ENCODE measurements around the gene REPS2.
"Not testable (repeated sequence)": the region's sequence is repeated elsewhere in the genome, so short reads cannot be mapped to it uniquely, and the experiment has no call there.

REPS2 gene

GRCh38 chrX:16964976-16965375 is 18.5 kb downstream of the REPS2 start:
- DNase-seq: not testable (repeated sequence)

DNA sequence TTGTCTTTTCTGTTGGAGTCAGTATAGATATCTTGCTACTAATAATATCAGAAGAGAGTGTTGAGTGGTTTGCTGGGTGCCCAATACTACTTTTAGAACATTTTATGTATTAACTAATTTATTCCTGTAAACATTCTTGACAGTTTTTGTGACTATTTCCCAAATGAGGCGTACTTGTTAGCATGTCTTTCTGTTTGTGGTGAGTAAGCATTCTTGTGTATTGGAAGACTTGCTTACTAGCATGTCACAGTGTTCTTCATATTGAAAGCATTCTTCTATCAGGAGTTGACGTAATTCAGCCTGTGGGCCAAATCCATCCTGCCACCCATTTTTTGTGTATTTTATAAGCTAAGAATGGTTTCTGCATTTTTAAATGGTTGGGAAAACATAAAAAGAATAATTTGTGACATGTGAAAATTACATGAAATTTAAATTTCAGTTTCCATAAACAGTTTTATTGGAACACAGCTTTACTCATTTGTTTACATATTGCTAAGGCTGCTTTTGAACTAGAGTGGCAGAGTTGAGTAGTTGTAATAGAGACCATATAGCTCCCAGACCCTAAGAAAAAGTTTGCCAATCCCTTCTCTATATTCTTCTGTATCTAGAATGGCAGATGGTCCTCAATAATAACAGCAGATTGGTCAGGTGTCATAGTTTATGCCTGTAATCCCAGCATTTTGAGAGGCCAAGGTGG is 20.4 kb downstream of the REPS2 start:
- DNase-seq: no peak

DNA sequence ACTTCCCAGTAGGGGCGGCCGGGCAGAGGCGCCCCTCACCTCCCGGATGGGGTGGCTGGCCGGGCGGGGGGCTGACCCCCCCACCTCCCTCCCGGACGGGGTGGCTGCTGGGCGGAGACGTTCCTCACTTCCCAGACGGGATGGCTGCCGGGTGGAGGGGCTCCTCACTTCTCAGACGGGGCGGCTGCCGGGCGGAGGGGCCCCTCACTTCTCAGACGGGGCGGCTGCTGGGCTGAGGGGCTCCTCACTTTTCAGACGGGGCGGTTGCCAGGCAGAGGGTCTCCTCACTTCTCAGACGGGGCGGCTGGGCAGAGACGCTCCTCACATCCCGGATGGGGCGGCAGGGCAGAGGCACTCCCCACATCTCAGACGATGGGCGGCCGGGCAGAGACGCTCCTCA is 22.3 kb downstream of the REPS2 start:
- DNase-seq: not testable (repeated sequence)

DNA sequence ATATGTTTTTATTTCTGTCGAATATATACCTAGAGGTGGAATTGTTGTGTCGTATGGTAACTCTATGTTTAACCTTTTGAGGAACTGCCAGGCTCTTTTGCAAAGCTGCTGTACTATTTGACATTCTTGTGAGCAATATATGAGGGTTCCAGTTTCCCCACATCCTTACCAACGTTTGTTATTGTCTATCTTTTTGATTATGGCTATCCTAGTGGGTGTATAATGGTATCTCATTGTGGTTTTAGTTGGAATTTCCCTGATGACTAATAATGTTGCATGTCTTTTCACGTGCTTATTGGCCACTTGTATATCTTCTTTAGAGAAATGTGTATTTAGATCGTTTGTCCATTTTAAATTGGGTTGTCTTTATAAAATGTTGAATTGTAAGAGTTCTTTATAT is 24.5 kb downstream of the REPS2 start:
- DNase-seq: no peak

- no peak for DNase-seq
These were observed 25.2 kb downstream of the REPS2 start for GRCh38 chrX:16971694-16972093.

DNA sequence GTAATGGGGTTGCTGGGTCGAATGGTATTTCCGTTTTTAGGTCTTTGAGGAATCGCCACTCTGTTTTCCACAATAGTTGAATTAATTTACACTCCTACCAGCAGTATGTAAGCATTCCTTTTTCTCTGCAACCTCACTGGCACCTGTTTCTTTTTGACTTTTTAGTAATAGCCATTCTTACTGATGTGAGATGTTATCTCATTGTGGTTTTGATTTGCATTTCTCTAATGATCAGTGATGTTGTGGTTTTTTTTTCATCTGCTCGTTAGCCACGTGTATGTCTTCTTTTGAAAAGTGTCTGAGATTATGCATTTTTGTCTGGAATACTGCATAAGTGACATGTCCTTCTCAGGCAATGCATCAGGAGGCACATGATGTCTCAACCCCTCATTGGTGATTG is 28.8 kb downstream of the REPS2 start:
- DNase-seq: no peak

GRCh38 chrX:16977771-16978170 is 31.3 kb downstream of the REPS2 start:
- DNase-seq: no peak

GRCh38 chrX:16978193-16978984 is 31.9 kb downstream of the REPS2 start:
- DNase-seq: no peak

GRCh38 chrX:16979226-16979625 is 32.8 kb downstream of the REPS2 start:
- no peak for DNase-seq

- DNase-seq: no peak
These were observed 34.8 kb downstream of the REPS2 start for GRCh38 chrX:16981209-16981608.

DNA sequence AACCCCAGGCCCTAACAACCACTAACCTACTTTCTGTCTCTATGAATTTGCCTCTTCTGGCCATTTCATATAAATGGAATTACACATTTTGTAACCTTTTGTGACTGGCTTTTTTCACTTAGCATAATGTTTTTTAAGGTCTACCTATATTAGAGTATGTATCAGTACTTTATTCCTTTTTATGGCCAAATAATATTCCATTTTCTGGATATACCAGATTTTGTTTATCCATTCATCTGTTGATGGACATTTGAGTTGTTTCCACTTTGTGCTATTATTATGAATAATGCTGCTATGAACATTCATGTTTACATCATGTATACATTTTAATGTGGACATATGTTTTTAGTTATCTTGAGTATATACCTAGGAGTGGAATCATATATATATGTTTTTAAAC is 35.5 kb downstream of the REPS2 start:
- no peak for DNase-seq

DNA sequence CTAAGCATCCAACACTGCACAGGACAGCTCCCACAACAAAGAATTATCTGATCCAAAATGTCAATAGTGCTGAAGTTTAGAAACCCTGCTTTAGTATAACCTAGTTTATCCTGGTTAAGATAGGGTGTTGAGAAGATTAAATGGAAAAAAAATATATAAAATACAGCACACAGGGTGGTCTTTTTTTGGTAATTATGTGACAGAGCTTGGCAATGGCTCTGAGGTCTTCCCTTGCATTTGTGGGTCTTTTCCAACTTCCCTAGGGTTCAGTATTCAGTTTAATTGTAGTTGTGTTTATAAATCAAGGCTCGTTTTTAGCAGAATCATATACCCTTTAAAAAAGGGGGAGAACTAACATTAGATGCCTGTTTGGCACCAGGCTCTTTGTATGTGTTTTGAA is 36.6 kb downstream of the REPS2 start:
- DNase-seq: no peak

GRCh38 chrX:16985286-16985685 is 38.8 kb downstream of the REPS2 start:
- no peak for DNase-seq

DNA sequence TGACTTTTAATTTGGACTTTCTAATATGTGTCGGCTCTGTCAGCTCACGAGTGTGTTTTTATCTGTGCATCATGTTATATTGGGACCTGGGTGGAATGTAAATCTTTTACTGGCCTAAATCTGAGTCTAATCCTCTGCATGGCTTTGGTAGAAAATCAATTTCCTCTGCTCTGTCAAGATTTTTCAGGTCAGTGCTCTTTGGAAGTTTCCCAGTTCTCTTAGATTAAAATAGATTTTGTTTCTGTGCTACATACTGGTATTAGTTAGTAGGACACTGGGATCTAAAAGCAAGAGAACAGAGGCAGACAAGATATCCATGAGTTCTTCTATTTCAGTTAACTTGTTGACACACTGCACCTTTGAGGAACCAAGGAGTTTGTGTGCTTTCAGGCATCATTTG is 39.7 kb downstream of the REPS2 start:
- DNase-seq: no peak

DNA sequence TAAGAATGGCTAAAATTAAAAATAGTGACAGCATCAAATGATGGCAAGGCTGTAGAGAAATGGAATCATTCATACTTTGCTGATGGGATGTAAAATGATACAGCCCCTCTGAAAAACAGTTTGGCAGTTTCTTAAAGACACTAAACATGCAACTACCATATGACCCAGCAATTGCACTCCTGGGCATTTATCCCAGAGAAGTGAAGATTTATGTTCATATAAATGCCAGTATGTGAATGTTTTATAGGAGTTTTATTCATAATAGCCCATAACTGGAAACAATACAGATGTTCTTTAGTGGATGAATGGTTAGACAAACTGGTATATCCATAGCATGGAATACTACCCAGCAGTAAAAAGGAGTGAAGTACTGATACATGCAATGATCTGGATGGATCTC is 43.3 kb downstream of the REPS2 start:
- DNase-seq: no peak

GRCh38 chrX:16990839-16991238 is 44.4 kb downstream of the REPS2 start:
- DNase-seq: no peak

DNA sequence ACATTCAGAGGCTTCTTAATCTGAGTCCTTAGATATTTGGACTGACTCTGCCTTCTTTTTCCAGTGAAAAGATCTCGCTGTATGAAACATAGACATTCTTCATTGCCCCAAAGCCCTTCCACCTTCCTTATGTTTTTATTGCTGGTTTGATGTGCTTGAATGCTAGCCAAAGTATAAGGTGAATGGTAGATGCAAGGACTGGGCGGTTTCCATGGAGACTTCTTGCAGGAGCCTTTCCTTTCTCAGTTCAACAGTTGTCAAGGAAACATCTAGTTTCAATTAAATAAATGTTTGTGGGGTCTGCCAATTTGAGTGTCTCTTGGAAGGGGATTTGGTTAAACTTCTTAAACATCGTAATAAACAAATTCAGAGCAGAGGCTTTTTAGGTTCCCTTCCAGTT is 46.0 kb downstream of the REPS2 start:
- DNase-seq: no peak

DNA sequence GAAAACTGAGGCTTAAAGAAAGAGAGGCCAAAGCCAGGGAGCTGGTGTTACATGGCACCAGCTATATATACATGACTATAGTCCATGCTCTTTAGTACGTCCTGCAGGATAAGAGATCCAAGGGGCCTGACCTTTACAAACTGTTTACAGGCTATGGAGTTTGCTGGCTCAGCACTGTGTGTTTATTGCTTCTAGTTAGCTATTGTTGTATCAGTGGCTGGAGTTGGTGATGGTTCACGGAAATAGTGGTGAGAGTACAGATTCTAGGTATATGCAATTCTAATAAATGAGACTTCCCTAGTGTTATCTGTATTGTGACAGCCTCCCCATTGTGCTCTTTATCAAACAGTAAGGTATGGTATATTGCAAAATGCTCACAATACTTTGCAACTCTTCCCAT is 46.5 kb downstream of the REPS2 start:
- no peak for DNase-seq

GRCh38 chrX:16993791-16994318 is 47.4 kb downstream of the REPS2 start:
- no peak for DNase-seq

GRCh38 chrX:16994736-16995135 is 48.3 kb downstream of the REPS2 start:
- DNase-seq: no peak

GRCh38 chrX:16997313-16997712 is 50.9 kb downstream of the REPS2 start:
- no peak for DNase-seq

DNA sequence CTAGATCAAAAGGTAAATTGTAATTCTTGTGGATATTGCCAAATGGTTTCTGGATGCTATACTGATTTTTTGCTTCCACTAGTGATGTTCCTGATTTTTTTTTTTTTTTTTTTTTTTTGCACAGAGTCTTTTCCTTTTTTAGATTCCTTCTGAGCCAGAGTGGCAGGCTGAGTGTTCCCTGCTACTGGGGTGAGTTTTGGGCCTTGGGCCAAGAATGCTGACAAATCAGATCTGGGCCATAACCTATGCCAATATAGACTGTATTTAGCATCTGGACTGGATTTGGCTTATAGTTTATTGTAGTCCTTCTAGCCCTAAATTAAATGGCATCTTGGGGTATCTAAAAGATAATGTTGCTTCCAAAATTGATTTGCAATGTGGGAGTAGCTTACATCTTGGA is 52.8 kb downstream of the REPS2 start:
- DNase-seq: no peak

DNA sequence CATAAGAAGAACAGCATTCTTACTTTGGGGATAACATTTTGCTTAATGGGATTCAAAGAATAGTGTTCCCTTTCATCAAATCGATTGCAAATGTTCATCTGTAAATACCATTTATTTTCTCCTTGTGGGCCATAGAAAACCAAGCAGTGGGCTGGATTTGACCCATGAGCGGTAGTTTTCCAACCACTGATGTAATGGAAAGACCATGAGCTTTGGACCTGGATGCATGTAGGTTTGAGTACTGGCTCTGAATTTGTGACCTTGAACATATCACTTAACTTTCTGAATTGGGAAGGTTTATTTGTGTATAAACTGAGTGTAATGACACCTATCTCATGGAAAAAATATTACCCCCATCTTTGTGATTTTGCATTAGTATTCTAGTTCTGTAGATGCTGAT is 54.3 kb downstream of the REPS2 start:
- DNase-seq: no peak

DNA sequence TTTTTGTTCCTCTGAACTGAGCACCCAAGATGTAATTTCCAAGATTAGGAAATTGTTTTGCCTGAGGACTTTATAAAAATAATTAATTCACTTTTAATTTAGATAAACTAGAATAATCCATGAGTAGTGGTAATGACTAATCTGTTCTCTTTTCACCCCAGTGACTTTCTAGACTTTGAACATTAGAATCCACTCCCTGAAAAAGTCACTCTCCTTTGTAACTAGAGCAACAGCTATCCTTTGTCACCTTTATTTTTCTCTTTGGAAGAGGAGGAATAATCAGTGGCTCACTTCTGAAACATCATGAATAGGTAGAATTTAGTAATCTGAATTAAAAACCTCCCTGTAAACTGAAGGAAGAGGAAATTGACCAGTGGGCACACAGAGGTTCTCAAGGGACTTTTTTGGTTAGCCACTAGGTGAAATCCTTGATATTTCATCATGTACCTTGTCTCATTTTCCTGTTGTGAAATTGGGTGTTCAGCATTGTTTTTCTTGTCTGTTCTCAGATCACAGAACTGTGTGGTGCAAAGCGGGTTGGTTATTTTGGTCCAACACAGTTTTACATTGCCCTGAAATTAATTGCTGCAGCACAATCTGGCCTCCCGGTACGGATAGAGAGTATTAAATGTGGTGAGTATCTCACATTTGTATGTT is 59.4 kb downstream of the REPS2 start:
- no peak for DNase-seq

All from activated CD4-positive, alpha-beta T cell treated with anti-CD3 and anti-CD28 coated beads, Interleukin-2, amount 50 U/mL, for 4 hours (primary cell).